Vagina (tissue), 2 donors: ENCODE data around the gene ULBP1. TPM values are rescaled to one million over a fixed set of nuclear protein-coding genes. Genes with fewer than 3 reads are reported as not detected.
"Not testable (repeated sequence)": the region's sequence is repeated elsewhere in the genome, so short reads cannot be mapped to it uniquely, and the experiment has no call there.

Experiments
- DNase-seq, 2 donors: peaks; one replicate each; pipeline ENCODE4 v3.0.0-alpha.2; 2017; ENCODE audit errors: extremely low spot score in 2 of 2
- H3K27ac ChIP-seq: fragments of 200-600 bp; sonication (generic); one replicate; pipeline ENCODE4 v1.5.1; 2019
- H3K27me3 ChIP-seq: fragments of 200-600 bp; sonication (generic); one replicate; pipeline ENCODE4 v1.5.1; 2019
- H3K36me3 ChIP-seq, 2 donors: fragments of 200-600 bp; sonication (generic); one replicate each; pipeline ENCODE4 v1.5.1; 2017 to 2019
- H3K4me1 ChIP-seq: fragments of 200-600 bp; sonication (generic); one replicate; pipeline ENCODE4 v1.5.1; 2019
- H3K4me3 ChIP-seq, 2 donors: fragments of 200-600 bp; sonication (generic); 1 replicate in 1 of 2; 2 replicates in 1 of 2; pipeline ENCODE4 v1.5.1; 2016 to 2019
- H3K9me3 ChIP-seq: fragments of 200-600 bp; sonication (generic); one replicate; pipeline ENCODE4 v1.5.1; 2019
- POLR2A ChIP-seq, 2 donors: fragments of 450-650 bp; IDR thresholded peaks; one replicate each; pipeline ENCODE4 v1.6.1; 2017; ENCODE audit warnings: antibody characterized with exemption in 2 of 2, mild to moderate bottlenecking in 2 of 2, moderate library complexity in 2 of 2
- POLR2AphosphoS5 ChIP-seq, 2 donors: sonication (generic); formaldehyde crosslinking; IDR thresholded peaks; one replicate each; pipeline ENCODE4 v1.9.0; 2017; ENCODE audit warnings: antibody characterized with exemption in 2 of 2, mild to moderate bottlenecking in 2 of 2, low read depth in 1 of 2; ENCODE audit not compliant: insufficient read depth in 1 of 2
- intact Hi-C: fragments of 100-400 bp; cut with DNase I; formaldehyde crosslinking; loops from one replicate; pipeline ENCODE4 v1.15.1; 2023
- total RNA-seq: library from RNA; depleted of rRNA; stranded (reverse); fragments of >200 nt; gene quantifications from one replicate; pipeline ENCODE4 v1.2.3, GENCODE V29; 2016
- TF ChIP-seq, protein P1 (sequence below), 3 experiments: fragments of 450-650 bp in 2 of 3; fragments of 200-600 bp in 1 of 3; sonication (generic) in 1 of 3; IDR thresholded peaks; one replicate each; pipeline ENCODE4 v1.5.1; 2017 to 2019; ENCODE audit warnings: antibody characterized with exemption in 3 of 3, mild to moderate bottlenecking in 2 of 3, moderate library complexity in 2 of 3

Gene ULBP1
- total RNA-seq, 1 donor from 2014 or later: not detected

DNA sequence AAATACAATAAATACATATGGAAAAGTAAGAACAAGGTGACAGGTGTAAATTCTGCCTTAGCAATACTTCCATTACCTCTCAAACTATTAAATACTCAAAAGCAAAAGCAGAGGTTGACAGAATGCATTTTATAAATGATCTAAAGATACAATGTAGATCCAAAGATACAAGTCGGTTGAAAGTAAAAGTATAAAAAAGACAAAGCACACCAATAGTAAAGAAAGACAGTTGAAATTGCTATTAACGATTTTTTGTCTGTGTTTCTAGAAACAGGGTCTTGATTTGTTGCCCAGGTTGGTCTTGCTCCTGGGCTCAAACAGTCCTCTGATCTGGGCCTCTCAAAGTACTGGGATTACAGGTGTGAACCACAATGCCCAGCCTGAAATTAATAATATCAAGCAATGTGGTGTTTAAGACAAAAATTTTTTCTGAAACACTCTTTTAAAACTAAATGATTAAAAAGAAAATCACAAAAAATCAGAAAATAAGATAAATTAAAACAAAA, 23.9 kb downstream of the ULBP1 start:
- Histone ChIP-seq H3K27ac (no peak overlapping the region), H3K27me3 (peaks cover 13% of the 10 kb centered on the region), H3K36me3 (no peaks in the 10 kb centered on the region), H3K4me1 (peaks cover 16% of the 10 kb centered on the region), H3K4me3 (no peak overlapping the region), H3K9me3 (no peaks in the 10 kb centered on the region)
- no peak for DNase-seq
- intact Hi-C loops: no loop called here
- TF ChIP-seq POLR2AphosphoS5 (IDR thresholded peaks at IDR 0.05; ENCODE audit: insufficient read depth in 1 of 2, low read depth in 1 of 2): no peak
- TF ChIP-seq POLR2A (IDR thresholded peaks at IDR 0.05): no peak
- TF ChIP-seq, protein P1, sequence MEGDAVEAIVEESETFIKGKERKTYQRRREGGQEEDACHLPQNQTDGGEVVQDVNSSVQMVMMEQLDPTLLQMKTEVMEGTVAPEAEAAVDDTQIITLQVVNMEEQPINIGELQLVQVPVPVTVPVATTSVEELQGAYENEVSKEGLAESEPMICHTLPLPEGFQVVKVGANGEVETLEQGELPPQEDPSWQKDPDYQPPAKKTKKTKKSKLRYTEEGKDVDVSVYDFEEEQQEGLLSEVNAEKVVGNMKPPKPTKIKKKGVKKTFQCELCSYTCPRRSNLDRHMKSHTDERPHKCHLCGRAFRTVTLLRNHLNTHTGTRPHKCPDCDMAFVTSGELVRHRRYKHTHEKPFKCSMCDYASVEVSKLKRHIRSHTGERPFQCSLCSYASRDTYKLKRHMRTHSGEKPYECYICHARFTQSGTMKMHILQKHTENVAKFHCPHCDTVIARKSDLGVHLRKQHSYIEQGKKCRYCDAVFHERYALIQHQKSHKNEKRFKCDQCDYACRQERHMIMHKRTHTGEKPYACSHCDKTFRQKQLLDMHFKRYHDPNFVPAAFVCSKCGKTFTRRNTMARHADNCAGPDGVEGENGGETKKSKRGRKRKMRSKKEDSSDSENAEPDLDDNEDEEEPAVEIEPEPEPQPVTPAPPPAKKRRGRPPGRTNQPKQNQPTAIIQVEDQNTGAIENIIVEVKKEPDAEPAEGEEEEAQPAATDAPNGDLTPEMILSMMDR (IDR thresholded peaks at IDR 0.05): no peak

GRCh38 chr6:149988550-149989346, 25.0 kb downstream of the ULBP1 start:
- Histone ChIP-seq H3K27ac (no peak overlapping the region), H3K4me1 (peaks cover 16% of the 10 kb centered on the region), H3K9me3 (no peaks in the 10 kb centered on the region), H3K27me3 (peaks cover 13% of the 10 kb centered on the region), H3K4me3 (no peak overlapping the region), H3K36me3 (no peaks in the 10 kb centered on the region)
- intact Hi-C loops: no loop called here
- DNase-seq: peak in 1 of 2 donors; percentile 72
- no peak for TF ChIP-seq POLR2AphosphoS5 (IDR thresholded peaks at IDR 0.05; ENCODE audit: insufficient read depth in 1 of 2, low read depth in 1 of 2)
- TF ChIP-seq, protein P1 (IDR thresholded peaks at IDR 0.05): no peak
- no peak for TF ChIP-seq POLR2A (IDR thresholded peaks at IDR 0.05)

- peaks cover 16% of the 10 kb centered on the region for H3K4me1 ChIP-seq
- H3K4me3 ChIP-seq: peak overlapping the region in 1 of 2 donors; percentile 37
- H3K27me3 ChIP-seq: peaks cover 13% of the 10 kb centered on the region
- DNase-seq: no peak
- H3K36me3 ChIP-seq: no peaks in the 10 kb centered on the region
- no peak overlapping the region for H3K27ac ChIP-seq
- intact Hi-C loops: no loop called here
- H3K9me3 ChIP-seq: no peaks in the 10 kb centered on the region
- TF ChIP-seq, protein P1 (IDR thresholded peaks at IDR 0.05): no peak
- no peak for TF ChIP-seq POLR2A (IDR thresholded peaks at IDR 0.05)
- no peak for TF ChIP-seq POLR2AphosphoS5 (IDR thresholded peaks at IDR 0.05; ENCODE audit: insufficient read depth in 1 of 2, low read depth in 1 of 2)
Observed at GRCh38 chr6:149990212-149990660, 26.5 kb downstream of the ULBP1 start.

- Histone ChIP-seq H3K4me1 (peaks cover 16% of the 10 kb centered on the region), H3K4me3 (peak overlapping the region; percentile 3 to 37), H3K27ac (no peak overlapping the region), H3K9me3 (no peaks in the 10 kb centered on the region), H3K36me3 (no peaks in the 10 kb centered on the region), H3K27me3 (peaks cover 13% of the 10 kb centered on the region)
- intact Hi-C loops: no loop called here
- TF ChIP-seq POLR2A (IDR thresholded peaks at IDR 0.05) (no peak), POLR2AphosphoS5 (IDR thresholded peaks at IDR 0.05; ENCODE audit: insufficient read depth in 1 of 2, low read depth in 1 of 2) (no peak)
- TF ChIP-seq, protein P1 (IDR thresholded peaks at IDR 0.05): no peak
- peak in 1 of 2 donors; percentile 71 for DNase-seq
Observed at GRCh38 chr6:149990661-149991471, 27.1 kb downstream of the ULBP1 start.

GRCh38 chr6:149991472-149991795, 27.7 kb downstream of the ULBP1 start:
- H3K9me3 ChIP-seq, intact Hi-C loops, DNase-seq: not testable (repeated sequence)

More at GRCh38 chr6:149991472-149991795, 27.7 kb downstream of the ULBP1 start:
- H3K27ac ChIP-seq, H3K36me3 ChIP-seq, H3K4me3 ChIP-seq: not testable (repeated sequence)
- Histone ChIP-seq H3K27me3 (peaks cover 13% of the 10 kb centered on the region), H3K4me1 (peaks cover 16% of the 10 kb centered on the region)
